Stimulated activated CD8-positive, alpha-beta memory T cell treated with anti-CD3 and anti-CD28 coated beads, Interleukin-2, amount 100 ng/mL, for 48 hours (primary cell): ENCODE data around the gene ITGB8.

ENCODE experiments used
- DNase-seq, 2 donors: peaks; one replicate each; pipeline ENCODE4 v3.0.0-alpha.2; 2020; ENCODE audit warnings: low read depth in 2 of 2

Gene ITGB8

DNA sequence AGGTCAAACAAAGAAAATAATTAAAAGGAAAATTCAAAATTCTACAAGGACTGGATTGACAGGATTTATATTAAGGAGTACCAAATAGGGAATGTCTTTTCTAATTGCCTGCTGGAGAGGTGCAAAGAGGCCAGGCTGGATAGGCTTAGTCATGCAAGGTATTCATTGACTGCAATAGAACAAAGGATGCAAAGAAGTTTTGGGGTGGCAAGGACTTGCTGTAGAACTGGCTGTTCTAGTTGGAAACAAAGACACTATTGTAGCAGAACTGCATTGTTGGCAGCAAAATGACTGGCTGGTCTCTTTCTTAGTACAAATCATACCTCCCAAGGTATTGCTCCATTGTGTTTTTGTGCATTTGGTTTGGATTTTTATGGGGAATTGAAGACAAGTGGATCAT is 10.1 kb downstream of the ITGB8 start:
- no peak for DNase-seq

DNA sequence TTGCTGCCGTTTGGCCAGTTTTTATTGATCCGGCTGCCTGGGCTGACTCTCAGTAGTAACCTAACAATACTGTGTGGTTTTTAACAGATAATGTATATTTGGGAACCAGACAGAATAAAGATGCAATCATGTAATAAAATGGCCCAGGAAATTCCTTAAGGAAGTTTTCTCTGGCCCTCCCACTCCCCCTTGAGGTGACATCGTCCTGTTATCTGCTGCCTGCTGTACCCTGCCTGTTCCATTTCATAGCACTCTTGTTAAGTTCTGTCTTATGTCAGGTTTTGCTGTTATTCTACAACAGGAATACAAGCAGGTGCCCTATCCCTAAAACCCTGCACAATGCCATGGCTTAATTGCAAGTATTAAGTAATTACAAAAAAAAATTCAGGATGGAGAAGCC is 12.5 kb downstream of the ITGB8 start:
- DNase-seq: no peak

DNA sequence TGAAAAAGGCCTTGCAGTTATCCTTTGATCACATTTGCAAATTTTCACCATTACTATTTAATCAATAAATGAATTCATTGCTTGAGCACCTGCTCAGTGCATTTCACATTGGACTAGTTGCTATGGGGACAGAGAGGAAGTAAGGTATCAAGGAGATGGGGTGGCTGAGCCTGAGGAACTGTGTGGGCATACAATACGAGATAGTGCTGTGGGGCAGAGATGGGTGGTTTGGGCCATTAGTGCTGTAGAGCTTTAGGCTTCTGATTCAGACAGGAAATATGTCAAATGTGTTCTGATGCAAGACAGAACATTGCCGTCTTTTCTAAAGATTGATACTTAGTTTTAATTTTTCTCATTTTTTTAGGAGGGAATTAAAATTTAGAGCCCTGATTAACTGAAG is 13.2 kb downstream of the ITGB8 start:
- no peak for DNase-seq

DNA sequence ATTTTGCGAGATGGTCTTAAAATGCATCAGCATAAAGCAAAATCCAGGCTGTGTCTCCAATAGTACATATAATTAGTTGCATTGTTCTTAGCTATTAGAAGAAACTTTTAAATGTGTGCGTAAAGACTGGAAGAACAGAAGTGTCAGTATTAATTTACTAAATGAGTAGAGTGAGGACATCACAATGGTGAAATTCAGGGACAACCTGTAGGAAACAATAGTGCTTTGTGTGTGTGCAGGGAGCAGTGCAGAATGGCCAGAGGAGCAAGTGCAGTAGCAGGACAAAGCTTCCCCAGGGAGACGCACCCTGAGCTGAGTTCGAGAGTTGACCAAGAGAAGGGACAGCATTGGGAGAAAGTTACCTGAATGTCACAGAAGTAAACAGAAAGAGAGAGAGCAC is 13.7 kb downstream of the ITGB8 start:
- DNase-seq: no peak

DNA sequence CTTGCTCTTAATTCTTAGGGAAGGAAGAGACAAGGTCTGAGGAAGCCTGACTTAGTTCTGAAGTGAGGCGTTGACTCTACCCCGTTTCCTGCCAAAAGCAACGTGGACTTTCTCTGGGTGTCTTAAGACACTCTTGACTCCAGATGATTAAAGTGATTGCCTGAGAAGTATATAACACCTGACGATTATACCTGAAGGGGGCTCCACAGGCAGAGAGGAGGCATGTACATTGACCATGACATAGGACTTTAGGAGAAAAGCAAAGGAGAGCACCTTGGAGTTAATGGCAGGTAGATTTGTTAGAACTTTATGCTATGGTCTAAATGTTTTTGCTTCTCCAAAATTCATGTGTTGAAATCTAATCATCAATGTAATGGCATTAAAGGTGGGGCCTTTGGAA is 15.9 kb downstream of the ITGB8 start:
- DNase-seq: no peak

DNA sequence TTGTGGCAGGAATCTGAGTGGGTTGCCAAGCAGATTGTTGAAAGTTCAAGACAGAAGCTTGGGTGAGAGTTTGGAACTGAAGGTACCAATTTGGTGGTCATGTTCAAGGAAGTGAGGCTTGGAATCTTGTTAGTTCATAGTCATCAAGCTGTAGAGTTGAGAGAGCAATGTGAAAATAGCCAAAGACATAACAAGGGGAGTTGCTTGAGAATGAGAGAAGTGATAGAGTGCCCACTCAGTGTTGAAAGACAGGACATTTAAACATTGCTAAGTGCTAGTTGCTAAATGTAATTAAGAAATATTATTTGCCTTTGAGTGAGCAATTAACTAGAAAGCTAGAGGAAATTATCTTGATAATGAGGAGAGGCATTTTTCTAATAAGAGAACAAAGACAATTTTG is 17.0 kb downstream of the ITGB8 start:
- no peak for DNase-seq

DNA sequence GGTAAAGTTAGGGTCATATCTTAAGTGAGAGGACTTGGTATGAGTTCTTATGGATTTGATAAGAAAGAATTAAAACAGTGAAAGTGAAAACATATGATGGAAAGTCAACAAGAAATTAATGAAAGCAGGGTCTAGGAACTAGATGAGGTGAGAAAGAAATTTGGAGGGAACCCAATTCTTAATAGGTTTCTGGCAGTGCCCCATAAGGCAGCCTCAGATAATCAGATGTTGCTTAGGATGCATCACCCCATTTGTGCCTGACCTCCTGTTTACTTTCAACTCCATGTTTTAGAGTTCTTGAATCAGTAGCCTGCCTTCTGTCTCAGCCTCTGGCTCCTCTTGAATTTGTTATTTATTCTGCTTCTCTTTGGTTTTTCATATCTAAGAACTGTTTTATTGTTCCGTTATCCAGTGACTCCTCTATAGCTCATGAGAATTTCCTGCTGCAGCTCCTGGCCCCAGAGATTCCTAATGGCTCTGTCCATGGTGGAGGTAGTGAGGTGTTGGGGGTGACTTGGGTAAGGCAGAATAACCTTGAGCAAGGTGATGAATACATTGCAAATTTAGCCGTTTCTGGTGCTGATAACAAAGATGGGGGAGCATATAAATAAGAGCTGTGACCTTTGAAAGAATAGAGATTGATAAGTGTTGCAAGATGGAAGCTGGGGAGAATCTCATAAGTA is 17.6 kb downstream of the ITGB8 start:
- no peak for DNase-seq

DNA sequence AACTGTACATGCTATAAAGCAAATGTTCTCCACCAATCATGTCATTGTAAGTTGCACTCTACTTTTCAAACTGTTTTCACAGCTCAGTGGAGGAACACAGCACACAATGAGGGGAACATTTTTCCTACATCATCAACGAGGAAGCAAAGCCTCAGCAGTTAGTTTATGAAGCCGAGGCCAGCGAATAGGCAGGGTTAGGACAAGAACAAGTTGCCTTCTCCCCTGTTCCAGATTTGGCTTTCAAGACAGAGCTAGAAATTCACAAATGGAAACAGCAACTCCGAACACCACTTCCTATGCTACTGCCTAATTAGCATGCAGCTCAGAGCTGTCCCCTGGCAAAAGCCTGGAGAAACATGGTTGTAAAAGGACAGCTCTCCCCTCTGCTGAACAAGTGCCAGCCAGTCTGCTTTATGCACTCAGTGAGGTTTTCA is 19.8 kb downstream of the ITGB8 start:
- no peak for DNase-seq

DNA sequence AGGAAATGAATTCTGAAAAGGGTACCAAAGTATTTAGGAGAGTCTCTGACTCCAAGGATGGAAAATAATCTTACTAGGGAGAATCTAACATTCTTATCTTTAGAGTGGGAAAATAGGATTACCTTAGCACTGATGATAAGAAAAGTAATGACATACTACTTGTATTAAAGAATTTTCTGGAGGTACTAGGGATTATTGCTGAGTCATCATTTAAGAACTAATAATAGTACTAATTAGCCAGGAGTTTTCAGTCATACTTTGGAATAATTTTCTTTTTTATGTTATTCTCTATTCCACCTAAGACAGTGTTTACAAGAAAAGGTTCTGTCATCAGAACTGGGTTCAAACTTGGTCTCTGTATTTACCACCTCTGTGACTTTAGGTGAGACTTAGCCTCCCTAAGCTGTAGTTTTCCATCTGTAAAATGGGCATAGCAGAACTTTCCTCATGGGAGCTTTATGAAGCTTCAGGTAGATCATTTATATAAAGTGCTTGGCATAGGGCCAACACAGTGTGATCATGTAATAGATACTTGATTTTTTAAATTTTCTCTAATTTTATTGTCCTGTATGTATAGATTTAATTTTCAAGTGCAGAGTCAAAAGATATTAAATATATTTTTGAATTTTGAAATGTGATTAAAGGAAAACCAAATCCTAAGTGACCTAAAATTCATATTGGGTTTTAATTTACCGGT is 20.4 kb downstream of the ITGB8 start:
- DNase-seq: no peak

DNA sequence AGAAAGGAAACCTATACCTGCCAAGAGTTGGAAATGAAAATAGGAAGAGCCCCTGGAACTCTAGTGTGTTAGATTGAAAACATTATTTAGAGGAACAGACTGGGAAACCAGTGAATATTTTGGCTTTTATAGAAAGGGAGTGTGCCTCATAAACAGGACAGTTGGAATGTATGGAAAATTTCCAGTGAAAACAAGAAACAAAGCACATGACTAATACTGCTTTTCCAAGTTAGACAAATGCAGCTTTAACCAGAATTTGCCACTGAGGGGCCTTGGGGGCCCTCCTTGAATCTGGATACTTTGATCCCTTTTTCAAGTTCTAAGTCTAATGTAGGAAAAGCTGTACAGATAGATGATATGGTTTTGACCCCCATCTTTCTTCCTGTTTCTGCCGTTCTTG is 21.2 kb downstream of the ITGB8 start:
- no peak for DNase-seq

DNA sequence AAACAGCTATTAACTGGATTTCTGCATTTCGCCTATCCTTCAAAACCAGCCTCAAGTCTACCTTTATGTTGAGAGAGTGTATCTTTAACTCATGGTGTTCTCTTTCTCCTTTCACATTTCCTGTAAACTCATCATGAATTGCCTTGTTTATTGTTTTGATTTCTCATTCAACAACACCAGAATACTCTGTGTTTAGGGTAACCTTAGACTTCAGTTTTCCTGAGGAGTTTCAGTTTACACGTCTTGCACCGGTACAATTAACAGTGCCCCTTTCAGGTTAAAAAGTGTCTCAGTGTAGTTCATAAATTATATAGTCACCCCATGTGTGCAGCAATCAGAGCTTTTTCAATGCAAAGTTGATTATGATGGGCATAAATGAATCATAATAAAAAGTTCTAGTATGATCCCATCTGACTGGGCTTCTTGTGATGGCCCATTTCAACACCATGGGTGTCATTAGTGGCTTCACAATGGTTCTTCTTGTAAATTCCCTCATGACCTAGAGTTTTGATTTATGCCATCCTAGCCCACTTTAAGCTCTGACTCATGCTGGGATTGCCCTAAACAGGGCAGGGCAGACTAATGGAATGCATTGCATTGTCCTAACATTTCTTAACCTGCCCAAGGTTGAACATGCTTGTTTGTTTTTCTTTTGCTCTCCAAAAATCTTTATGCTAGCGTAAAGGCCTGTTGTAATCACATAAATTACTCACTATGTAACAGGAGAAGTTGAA is 22.0 kb downstream of the ITGB8 start:
- no peak for DNase-seq

DNA sequence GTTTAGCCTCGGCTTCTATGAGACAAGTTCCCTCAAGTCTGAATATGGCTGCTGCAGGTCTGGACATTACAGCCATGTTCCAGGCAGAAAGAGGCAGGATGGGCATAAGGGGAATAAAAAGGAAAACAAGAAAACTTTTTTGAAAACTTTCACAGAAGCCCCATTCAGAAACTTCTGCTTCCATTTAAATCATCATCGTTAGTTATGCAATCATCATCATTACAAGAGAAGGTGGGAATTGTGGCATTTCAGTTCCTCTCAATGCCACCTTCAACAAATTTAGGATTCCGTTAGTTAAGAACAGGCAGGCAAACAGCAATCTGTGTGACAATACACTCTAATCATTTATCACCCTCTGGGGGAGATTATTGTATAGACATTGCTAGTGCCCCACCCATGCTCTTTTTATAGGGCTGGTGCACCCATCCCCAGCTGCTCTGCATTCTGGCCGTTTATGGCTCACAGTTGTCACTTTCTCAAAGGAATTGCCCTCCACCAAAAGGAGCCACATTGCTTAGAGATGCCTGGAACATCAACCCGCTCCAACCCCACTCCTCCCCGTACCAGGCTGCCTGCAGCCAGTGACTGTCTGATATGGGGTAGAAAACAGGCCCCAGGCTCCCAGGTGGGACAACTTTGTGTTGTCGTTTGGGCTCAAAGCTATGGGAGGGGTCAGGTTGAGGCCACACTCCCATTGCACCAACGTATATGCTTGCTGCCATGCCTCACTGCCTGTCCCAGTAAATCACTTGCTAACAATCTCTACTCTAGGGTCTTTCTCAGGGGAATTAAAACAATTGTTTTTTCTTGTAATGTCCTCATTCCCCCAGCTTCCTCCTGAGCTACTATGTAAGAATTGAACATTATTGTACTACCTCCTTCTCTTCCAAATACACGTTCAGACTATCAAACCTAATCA is 24.2 kb downstream of the ITGB8 start:
- DNase-seq: no peak

DNA sequence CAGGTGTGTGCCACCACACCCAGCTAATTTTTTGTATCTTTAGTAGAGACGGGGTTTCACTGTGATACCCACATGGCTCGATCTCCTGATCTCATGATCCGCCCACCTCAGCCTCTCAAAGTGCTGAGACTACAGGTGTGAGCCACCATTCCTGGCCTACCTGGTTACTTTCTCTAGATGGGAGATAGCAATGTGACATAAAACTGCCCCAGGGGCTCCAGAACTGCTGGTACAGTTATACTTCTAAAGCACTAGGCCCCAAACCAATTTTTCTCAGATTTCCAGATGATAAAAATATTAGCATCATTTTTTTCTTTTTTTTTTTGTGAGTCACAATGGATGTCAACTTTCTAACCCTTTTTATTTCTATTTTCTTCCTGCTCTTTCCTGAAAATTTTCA is 27.4 kb downstream of the ITGB8 start:
- no peak for DNase-seq

DNA sequence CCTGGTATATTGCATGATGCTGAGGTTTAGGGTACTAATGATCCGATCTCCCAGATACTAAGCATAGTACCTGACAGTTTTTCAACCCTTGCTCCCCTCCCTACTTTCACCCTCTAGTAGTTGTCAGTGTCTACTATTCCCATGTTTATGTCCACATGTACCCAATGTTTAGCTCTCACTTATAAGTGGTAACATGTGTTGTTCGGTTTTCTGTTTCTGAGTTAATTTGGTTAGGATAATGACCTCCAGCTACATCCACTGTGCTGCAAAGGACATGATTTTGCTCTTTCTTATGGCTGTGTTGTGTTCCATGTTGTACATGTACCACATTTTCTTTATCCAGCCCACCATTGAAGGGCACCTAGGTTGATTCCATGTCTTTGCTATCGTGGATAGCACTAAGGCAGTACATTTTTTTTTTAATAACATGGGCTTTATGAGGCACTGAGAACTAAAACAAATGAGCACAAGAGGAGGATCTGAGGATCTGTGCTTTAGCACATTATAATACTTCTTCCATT is 28.1 kb downstream of the ITGB8 start:
- no peak for DNase-seq

DNA sequence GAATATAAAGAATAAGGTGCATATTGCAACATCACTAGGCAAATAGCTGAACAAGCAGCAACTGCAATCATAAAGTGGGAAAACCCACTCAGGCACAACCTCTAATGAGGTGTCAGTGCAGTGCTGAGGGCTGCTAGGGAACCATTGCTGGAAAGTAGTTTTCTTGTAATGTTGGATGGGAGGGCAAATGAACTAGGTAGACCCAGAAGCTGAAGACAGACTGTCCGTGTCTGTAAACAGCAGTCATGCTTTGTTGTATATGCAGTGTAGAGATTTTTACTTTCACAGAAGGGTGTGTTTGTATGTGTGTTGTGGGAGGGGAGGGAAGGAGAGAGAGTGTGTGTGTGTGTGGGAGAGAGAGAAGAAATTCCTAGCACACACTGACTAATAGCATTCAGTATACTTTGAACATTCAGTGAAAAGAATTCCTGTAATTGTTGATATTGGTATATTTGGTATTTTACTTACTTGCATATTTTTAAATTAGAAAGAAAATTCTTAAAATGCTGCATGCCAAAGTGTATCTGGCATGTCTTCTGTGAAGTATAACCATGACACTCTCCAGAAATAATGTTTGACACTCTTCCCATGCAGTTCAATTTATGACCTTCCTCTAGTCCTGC is 28.8 kb downstream of the ITGB8 start:
- no peak for DNase-seq

DNA sequence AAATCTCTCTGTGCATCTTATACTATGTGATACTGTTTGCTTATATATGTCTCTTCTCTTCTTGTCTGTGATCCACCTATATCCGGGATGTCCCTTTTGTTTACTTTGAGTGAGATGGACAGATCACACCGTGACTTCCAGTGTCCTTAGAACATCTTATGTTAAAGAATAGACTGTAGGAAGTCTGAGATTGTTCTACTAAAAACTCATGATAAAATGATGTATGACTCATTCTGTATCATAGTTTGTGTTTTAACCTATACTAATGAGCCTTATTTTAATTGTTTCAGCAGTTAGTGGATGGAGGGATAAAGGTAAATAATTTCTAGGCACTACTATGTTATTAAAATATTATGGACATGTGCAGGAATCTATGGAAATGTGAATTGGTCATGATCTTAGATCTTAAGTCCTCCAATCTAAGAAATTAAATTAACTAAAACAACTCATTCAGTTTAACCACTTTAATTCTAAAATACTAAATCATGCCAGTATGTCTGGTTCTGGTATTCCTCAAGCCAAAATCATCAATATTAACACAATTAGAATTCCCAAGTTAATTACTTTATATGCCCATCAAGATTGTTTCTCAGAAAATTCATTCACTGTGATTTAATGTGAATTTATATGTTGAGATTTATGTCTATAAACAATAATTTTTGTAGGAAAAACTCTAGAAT is 32.0 kb downstream of the ITGB8 start:
- no peak for DNase-seq

DNA sequence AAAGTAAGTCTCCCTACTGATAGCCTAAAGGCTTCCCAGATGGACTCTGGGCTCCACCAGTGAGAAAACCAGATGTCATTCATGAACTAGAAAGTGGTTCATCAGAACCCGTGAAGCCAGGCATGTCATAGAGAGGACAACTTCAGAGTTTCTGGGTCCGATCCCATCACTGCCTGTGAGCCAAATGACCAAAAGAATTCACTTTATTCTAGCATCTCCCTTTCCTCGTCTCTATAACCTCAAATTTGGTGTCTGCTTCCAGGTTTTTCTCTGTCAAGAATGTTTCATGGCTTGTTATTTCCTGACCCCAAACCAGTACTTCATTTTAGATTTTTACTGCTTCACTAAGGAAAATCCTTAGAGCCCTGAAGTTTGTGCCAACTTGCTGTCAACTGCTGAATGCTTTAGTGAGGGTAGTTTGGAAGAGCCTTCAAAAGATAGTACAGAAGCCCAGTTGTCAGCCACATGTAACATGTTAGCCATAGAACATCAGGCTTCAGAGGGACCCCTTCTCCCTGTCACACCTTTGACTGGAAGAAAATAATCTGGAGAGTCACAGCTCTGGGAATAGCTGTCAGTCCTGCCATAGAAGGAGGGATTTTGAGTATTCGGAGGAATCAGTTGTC is 34.0 kb downstream of the ITGB8 start:
- no peak for DNase-seq

DNA sequence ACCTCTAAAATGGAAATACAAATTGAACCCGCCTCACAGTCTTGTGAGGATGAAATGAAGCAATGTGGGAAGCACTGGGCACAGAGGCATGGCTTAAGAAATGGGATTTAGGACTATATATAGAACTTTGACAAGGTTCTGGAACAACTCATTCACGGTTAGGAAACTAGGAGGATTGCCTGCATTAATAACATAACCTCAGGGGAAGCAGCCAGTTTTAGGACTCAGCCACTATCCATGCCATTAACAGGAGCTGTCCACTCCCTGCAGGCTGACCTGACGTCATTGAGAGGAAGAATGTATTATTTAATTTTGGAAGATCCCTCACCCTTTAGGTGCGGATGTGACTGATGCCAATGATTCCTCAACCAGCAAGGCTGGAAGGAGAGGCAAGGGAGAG is 34.8 kb downstream of the ITGB8 start:
- DNase-seq: no peak

DNA sequence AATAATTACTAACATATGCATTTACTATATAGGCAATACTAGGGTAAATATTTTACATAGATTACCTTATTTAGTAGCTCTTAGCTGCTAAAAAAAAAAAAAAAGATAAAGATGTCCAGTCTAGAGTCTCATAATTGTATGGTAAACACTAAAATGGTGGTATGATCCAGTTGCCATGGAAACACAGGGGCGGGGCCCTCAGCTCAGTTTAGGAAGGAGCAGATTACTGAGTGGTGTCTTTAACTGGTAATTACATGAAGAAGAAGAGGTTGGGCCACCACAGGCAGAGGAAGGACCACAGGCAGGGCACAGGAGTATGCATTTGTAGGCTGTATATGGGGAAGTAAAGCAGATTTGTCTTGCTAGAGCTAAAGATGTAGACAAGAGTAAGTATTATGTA is 43.7 kb downstream of the ITGB8 start:
- DNase-seq: no peak

DNA sequence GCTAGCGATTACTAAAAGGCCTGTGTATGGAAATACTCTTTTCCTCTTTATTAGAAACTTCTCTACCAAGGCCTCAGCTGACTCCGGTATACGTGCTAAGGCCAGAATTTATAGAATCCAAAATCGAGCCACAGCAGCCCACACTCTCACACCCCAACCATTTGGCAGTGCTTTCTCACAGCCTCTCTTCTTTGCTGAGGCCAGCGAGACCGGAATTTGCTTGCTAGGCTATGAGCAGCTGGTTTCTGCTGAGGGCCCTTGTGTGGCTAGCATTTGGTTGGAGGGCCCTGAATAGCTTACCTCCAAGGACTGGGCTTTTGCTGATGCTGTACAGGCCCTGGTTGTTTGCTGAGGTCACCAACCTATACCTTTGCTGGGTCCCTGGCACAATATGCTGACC is 46.1 kb downstream of the ITGB8 start:
- DNase-seq: no peak
